Neural progenitor cell (in vitro differentiated cells): ENCODE results near the gene FAM216A.

Experiments
- CTCF ChIP-seq: fragments of 200-600 bp; sonication (generic); IDR thresholded peaks from 2 replicates; pipeline ENCODE4 v1.5.1; 2017; ENCODE audit warnings: antibody characterized with exemption, mild to moderate bottlenecking
- EZH2 ChIP-seq: fragments of 200-600 bp; sonication (generic); IDR thresholded peaks from 2 replicates; pipeline ENCODE4 v1.6.1; 2017; ENCODE audit warnings: antibody characterized with exemption, mild to moderate bottlenecking, moderate library complexity
- EZH2phosphoT487 ChIP-seq: fragments of 200-600 bp; sonication (generic); IDR thresholded peaks from 2 replicates; pipeline ENCODE4 v1.6.1; 2017; ENCODE audit warnings: antibody characterized with exemption

DNA sequence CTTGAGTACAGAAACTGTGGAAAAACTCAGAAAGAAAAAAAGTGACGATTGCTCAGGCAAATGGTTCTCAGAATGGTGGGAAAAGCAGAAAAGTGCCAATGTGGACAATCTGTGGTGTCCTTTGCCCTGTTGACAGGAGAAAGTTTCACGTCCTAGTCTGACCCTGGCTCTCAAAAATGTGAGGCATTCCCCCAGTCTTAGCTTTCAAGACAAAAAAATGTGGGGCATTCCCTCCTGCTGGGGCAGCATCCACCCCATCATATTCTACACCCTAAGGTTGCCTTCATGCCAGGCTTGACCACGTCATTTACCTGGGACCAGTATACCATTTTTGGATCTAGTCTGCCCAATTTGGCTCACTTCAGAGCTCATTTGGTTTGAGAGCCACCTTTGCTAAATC is 44.4 kb upstream of the FAM216A start:
- TF ChIP-seq CTCF (no peak), EZH2 (no peak), EZH2phosphoT487 (no peak)
